ENCODE results near the gene DPYD.
"Not testable (repeated sequence)": the region's sequence is repeated elsewhere in the genome, so short reads cannot be mapped to it uniquely, and the experiment has no call there.

Gene DPYD

DNA sequence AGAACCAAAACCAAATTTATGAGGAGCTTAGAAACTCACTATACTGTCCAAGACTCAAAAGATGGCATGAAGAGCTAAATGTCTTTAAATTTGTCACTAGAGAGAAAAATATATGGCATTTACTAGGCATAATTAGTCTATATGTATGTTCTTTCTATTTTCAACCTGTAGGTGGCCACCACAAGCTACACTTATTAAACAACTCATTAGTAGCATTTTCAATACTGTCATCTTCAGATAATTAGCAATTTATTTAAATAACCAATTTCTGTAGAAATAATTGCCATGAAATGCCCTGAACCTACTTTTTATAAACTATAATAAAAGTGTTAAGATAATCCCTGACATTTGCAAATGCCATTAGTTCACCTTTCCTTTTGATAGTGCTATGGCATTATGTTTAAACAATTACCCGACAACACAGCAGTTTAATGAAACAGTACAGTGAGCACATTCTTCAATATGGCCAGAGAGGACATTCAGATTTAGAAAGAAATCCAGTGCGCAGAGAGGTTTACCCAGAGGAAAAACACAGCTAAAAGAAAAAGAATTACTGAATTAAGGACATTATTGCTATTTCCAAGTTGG is 676.8 kb downstream of the DPYD start:
- TF ChIP-seq, protein P1, sequence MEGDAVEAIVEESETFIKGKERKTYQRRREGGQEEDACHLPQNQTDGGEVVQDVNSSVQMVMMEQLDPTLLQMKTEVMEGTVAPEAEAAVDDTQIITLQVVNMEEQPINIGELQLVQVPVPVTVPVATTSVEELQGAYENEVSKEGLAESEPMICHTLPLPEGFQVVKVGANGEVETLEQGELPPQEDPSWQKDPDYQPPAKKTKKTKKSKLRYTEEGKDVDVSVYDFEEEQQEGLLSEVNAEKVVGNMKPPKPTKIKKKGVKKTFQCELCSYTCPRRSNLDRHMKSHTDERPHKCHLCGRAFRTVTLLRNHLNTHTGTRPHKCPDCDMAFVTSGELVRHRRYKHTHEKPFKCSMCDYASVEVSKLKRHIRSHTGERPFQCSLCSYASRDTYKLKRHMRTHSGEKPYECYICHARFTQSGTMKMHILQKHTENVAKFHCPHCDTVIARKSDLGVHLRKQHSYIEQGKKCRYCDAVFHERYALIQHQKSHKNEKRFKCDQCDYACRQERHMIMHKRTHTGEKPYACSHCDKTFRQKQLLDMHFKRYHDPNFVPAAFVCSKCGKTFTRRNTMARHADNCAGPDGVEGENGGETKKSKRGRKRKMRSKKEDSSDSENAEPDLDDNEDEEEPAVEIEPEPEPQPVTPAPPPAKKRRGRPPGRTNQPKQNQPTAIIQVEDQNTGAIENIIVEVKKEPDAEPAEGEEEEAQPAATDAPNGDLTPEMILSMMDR (IDR thresholded peaks at IDR 0.05; ENCODE audit: low read depth, low read length, missing control alignments), result no peak
- no peak for DNase-seq (ENCODE audit: extremely low read depth, low read depth)
- H3K4me3 ChIP-seq (replicated peaks; ENCODE audit: low read depth, low read length), result no peak overlapping the region

DNA sequence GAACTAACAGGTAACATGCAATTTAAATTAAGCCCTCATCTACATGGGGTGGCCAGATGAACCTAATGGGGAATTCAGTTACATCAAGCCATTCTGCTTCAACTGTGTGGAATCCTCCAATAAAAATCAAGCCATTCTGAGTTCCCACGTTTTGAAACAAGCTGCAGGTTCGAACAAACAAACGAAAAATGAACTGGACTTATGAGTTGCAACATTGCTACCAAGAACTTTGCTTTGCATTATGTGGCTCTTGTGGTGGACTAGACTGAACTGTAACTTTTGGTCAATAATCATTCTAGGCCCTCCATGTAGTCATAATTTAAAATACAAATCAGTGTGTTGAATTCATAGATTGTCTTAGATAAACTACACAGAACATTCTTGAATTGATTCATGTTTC is 682.0 kb downstream of the DPYD start:
- TF ChIP-seq, protein P1 (IDR thresholded peaks at IDR 0.05; ENCODE audit: low read depth, low read length, missing control alignments), result no peak
- no peak overlapping the region for H3K4me3 ChIP-seq (replicated peaks; ENCODE audit: low read depth, low read length)
- no peak for DNase-seq (ENCODE audit: extremely low read depth, low read depth)

DNA sequence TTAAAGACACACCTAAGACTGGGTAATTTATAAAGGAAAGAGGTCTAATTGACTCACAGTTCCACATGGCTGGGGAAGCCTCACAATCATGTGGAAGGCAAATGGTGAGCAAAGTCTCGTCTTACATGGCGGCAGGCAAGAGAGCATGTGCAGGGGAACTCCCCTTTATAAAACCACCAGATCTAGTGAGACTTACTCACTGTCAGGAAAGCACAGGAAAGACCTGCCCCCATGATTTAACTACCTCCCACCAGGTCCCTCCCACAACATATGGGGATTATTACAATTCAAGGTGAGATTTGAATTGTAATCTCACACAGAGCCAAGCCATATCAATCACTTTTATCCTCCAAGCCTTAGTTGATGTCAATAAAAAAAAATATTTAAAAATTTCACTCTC is 689.5 kb downstream of the DPYD start:
- not testable (repeated sequence) for DNase-seq (ENCODE audit: extremely low read depth, low read depth); H3K4me3 ChIP-seq (replicated peaks; ENCODE audit: low read depth, low read length)

DNA sequence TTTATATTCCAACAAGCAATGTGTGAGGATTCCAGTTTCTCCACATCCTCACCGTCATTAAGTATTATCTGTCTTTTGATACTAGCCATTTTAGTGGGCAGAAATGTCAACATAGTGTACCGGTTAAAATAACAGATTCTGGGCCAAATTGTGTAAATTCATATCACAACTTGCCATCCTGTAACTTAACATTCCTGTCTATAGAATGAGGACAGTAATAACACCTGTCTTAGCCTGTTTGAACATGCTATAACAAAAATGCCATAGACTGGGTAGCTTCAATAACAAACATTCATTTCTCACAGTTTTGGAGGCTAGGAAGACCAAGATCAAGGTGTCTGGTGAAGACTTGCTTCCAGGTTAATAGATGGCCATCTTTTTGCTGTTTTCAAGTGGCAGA is 708.2 kb downstream of the DPYD start:
- no peak overlapping the region for H3K4me3 ChIP-seq (replicated peaks; ENCODE audit: low read depth, low read length)
- TF ChIP-seq, protein P1 (IDR thresholded peaks at IDR 0.05; ENCODE audit: low read depth, low read length, missing control alignments), result no peak
- DNase-seq (ENCODE audit: extremely low read depth, low read depth), result no peak

DNA sequence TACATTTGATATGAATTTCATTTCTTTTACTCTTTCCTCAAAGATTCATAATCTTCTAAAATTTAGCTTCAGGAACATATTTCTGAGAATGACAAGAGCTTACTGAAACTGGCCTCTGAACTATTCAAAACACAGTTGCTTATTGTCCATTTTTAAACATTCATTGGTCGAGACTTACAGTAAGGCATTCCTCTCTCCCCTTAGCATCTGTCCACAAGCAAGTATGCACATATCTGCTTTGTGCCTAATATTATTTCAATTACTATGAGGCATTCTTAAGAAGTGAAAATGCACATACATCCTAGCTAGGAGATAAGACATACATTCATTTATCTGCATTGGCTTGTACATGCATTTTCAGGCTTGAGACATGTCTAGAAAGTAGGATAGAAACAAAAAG is 710.5 kb downstream of the DPYD start:
- DNase-seq (ENCODE audit: extremely low read depth, low read depth), result no peak
- H3K4me3 ChIP-seq (replicated peaks; ENCODE audit: low read depth, low read length), result no peak overlapping the region
- TF ChIP-seq, protein P1 (IDR thresholded peaks at IDR 0.05; ENCODE audit: low read depth, low read length, missing control alignments), result no peak

DNA sequence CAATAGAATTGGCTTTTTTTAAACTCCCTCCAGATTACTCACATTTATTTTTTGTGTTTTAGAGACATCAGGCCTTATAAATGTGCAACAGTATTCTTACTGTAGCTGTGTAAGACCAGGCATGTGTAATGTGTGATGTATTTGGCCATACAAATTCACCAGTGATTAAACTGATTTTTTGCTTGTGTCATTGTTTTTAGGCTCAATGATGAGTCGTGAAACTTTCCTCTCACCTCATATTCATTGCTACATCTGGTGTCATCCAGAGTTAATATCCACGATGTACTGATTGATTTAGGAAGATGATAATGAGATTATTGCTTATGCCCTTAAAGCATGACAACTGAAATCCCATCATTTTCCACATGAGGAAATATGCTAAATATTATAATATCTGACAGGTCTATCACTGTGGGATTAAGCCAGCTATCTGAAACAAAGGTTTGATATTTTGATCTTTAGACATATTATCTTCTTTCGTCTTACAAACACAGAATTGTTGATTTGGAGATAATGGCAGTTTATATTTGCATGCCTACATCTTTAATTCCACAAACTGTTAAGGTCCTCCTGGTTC is 711.4 kb downstream of the DPYD start:
- DNase-seq (ENCODE audit: extremely low read depth, low read depth), result no peak
- H3K4me3 ChIP-seq (replicated peaks; ENCODE audit: low read depth, low read length), result no peak overlapping the region
- TF ChIP-seq, protein P1 (IDR thresholded peaks at IDR 0.05; ENCODE audit: low read depth, low read length, missing control alignments), result no peak

DNA sequence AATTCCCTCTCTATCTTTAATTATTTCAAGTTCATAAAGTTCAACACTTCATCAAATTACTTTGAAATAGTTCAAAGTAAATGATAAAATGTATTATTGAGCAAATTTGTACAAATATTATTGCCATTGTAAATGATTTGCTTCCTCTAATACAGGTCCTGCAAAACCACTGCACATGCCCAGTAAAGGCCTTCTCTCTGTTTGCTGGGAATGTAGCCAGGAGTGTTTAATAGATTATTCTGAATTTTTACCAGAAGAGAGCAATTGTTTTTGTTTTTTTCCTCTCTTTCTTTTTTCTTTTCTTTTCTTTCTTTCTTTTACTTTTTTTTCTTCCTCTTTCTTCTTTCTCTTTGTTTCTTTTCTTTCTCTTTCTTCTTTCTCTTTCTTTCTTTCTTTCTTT is 713.0 kb downstream of the DPYD start:
- TF ChIP-seq, protein P1 (IDR thresholded peaks at IDR 0.05; ENCODE audit: low read depth, low read length, missing control alignments), result no peak

More for the DNA sequence above, 713.0 kb downstream of the DPYD start:
- H3K4me3 ChIP-seq (replicated peaks; ENCODE audit: low read depth, low read length), result no peak overlapping the region
- DNase-seq (ENCODE audit: extremely low read depth, low read depth), result no peak

Measured in HFF-Myc (cell line).